Mesenchymal stem cell (in vitro differentiated cells and primary cell): ENCODE results near the gene RNF223.

Experiments
- DNase-seq: peaks from one replicate; pipeline ENCODE4 v3.0.0-alpha.2; 2013
- H2AFZ ChIP-seq: one replicate; pipeline ENCODE4 v1.6.1; 2013; ENCODE audit warnings: low read depth, mild to moderate bottlenecking, control low read depth, inconsistent platforms, low read length, moderate library complexity
- H2AK5ac ChIP-seq: 2 replicates; pipeline ENCODE4 v1.6.1; 2013; ENCODE audit warnings: low read length, moderate library complexity, mild to moderate bottlenecking, inconsistent platforms; ENCODE audit not compliant: severe bottlenecking
- H2BK120ac ChIP-seq: one replicate; pipeline ENCODE4 v1.6.1; 2013; ENCODE audit warnings: low read depth, mild to moderate bottlenecking, inconsistent platforms, low read length, moderate library complexity
- H2BK12ac ChIP-seq, 2 experiments: one replicate each; pipeline ENCODE4 v1.6.1; 2013; ENCODE audit warnings: inconsistent platforms in 2 of 2, low read length in 2 of 2, mild to moderate bottlenecking in 2 of 2, moderate library complexity in 2 of 2, control low read depth in 1 of 2
- H2BK15ac ChIP-seq: one replicate; pipeline ENCODE4 v1.6.1; 2013; ENCODE audit warnings: mild to moderate bottlenecking, low read depth, inconsistent platforms; ENCODE audit not compliant: poor library complexity, severe bottlenecking
- H2BK5ac ChIP-seq: 2 replicates; pipeline ENCODE4 v1.6.1; 2013; ENCODE audit warnings: low read depth, mild to moderate bottlenecking, low read length, control low read depth, inconsistent platforms; ENCODE audit not compliant: poor library complexity, severe bottlenecking
- H3K14ac ChIP-seq, 2 experiments: one replicate each; pipeline ENCODE4 v1.6.1; 2013; ENCODE audit warnings: inconsistent platforms in 2 of 2, low read length in 2 of 2, control low read depth in 1 of 2, mild to moderate bottlenecking in 1 of 2, moderate library complexity in 1 of 2
- H3K18ac ChIP-seq, 2 experiments: one replicate each; pipeline ENCODE4 v1.6.1; 2013; ENCODE audit warnings: inconsistent platforms in 2 of 2, low read length in 2 of 2, control low read depth in 1 of 2, low read depth in 1 of 2, mild to moderate bottlenecking in 1 of 2
- H3K23ac ChIP-seq, 2 experiments: one replicate each; pipeline ENCODE4 v1.6.1; 2013; ENCODE audit warnings: inconsistent platforms in 2 of 2, low read length in 2 of 2, mild to moderate bottlenecking in 2 of 2, moderate library complexity in 2 of 2, control low read depth in 1 of 2
- H3K27ac ChIP-seq: 2 replicates; pipeline ENCODE4 v1.5.1; 2013; ENCODE audit warnings: mild to moderate bottlenecking, moderate library complexity, low read length, control low read depth, inconsistent platforms; ENCODE audit not compliant: poor library complexity, severe bottlenecking
- H3K27me3 ChIP-seq, 2 experiments: 2 replicates each; pipeline versions ENCODE4 v1.6.1 to v1.7.0; 2013; ENCODE audit warnings: low read length in 2 of 2, mild to moderate bottlenecking in 2 of 2, moderate library complexity in 2 of 2, control low read depth in 1 of 2, inconsistent platforms in 1 of 2; ENCODE audit not compliant: control insufficient read depth in 1 of 2, insufficient read depth in 1 of 2
- H3K36me3 ChIP-seq, 2 experiments: 2 replicates each; pipeline versions ENCODE4 v1.6.1 to v1.7.0; 2013; ENCODE audit warnings: low read length in 2 of 2, control low read depth in 1 of 2, inconsistent platforms in 1 of 2, low read depth in 1 of 2, mild to moderate bottlenecking in 1 of 2; ENCODE audit not compliant: insufficient read depth in 2 of 2, control insufficient read depth in 1 of 2
- H3K4ac ChIP-seq, 2 experiments: one replicate each; pipeline ENCODE4 v1.6.1; 2013; ENCODE audit warnings: inconsistent platforms in 2 of 2, low read length in 2 of 2, mild to moderate bottlenecking in 2 of 2, moderate library complexity in 2 of 2, control low read depth in 1 of 2, low read depth in 1 of 2
- H3K4me1 ChIP-seq: 2 replicates; pipeline ENCODE4 v1.6.1; 2013; ENCODE audit warnings: low read depth, low read length, control low read depth; ENCODE audit not compliant: control insufficient read depth, insufficient read depth
- H3K4me2 ChIP-seq: 2 replicates; pipeline ENCODE4 v1.6.1; 2013; ENCODE audit warnings: low read length, mild to moderate bottlenecking, inconsistent platforms; ENCODE audit not compliant: poor library complexity, severe bottlenecking
- H3K4me3 ChIP-seq, 2 experiments: 2 replicates each; pipeline versions ENCODE4 v1.5.1 to v1.7.0; 2013; ENCODE audit warnings: low read length in 2 of 2, mild to moderate bottlenecking in 2 of 2, control low read depth in 1 of 2, low read depth in 1 of 2; ENCODE audit not compliant: insufficient read depth in 1 of 2
- H3K79me1 ChIP-seq: replicated peaks from 2 replicates; pipeline ENCODE4 v1.6.1; 2013; ENCODE audit warnings: mild to moderate bottlenecking, control low read depth, low read length, inconsistent platforms; ENCODE audit not compliant: poor library complexity, severe bottlenecking
- H3K9ac ChIP-seq: 2 replicates; pipeline ENCODE4 v1.7.0; 2013; ENCODE audit warnings: mild to moderate bottlenecking, low read length, moderate library complexity
- H3K9me3 ChIP-seq: 2 replicates; pipeline ENCODE4 v1.7.0; 2013; ENCODE audit warnings: mild to moderate bottlenecking, low read length; ENCODE audit not compliant: control insufficient read depth
- H4K8ac ChIP-seq: one replicate; pipeline ENCODE4 v1.6.1; 2013; ENCODE audit warnings: inconsistent platforms, mild to moderate bottlenecking, low read length, moderate library complexity
- H4K91ac ChIP-seq: one replicate; pipeline ENCODE4 v1.6.1; 2013; ENCODE audit warnings: mild to moderate bottlenecking, low read length, inconsistent platforms
- WGBS: methylation state at CpG from one replicate; pipeline ENCODE4 v1.1.7; 2013; ENCODE audit warnings: mixed read lengths; 5-methylcytosine and 5-hydroxymethylcytosine counted together

RNF223 gene

DNA sequence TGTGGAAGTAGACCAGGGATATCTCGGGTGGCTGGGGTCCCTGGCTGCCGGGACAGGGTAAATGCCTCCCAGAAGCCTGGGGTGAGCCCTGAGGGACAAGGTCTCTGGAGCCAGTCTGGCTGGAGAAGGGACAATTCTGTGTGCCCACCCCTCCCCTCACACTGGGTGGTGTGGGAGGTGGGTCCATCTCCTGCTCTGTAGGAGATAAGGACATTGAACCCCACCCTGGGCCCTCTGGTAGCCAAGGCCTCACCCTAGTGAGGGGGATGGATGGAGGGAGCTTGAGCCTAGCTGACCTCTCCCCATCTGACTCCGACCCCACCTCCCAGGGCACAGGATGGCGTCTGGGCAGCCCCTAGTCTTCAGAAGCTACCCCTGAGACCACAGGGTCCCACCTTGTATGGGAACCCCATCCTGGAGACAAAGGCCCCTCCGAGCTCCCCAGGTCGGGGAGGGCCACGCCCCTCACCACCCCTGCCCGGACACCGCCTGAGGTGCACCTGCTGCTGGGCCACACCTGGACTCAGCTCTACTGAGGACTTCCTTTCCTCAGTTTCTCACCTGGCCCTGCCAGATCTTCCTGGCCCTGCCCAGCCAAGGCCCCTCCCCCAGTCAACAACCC, 49.8 kb downstream of the RNF223 start:
- peaks cover 0 to 70% of the 10 kb centered on the region in 2 experiments for H3K36me3 ChIP-seq
- H3K18ac ChIP-seq = no peak overlapping the region
- H3K9me3 ChIP-seq = no peaks in the 10 kb centered on the region
- no peak overlapping the region for H3K4me3 ChIP-seq
- no peak overlapping the region for H3K14ac ChIP-seq
- peak overlapping the region; percentile 99 for H2AK5ac ChIP-seq
- no peak overlapping the region for H2AFZ ChIP-seq
- DNase-seq = no peak
- H3K27ac ChIP-seq = peak overlapping the region; percentile 17
- no peak overlapping the region for H3K23ac ChIP-seq
- H3K4me2 ChIP-seq = peak overlapping the region; percentile 44
- no peak overlapping the region for H4K91ac ChIP-seq
- 94% methylated on average over 9 of the region's 9 CpGs for WGBS
- H3K9ac ChIP-seq = no peak overlapping the region
- H2BK12ac ChIP-seq = no peak overlapping the region
- peaks cover 72% of the 10 kb centered on the region for H3K4me1 ChIP-seq
- peaks cover 18% of the 10 kb centered on the region for H3K79me1 ChIP-seq
- peak overlapping the region; percentile 12 for H2BK5ac ChIP-seq
- H2BK120ac ChIP-seq = no peak overlapping the region
- H4K8ac ChIP-seq = no peak overlapping the region
- no peak overlapping the region for H2BK15ac ChIP-seq
- peaks cover 0 to 35% of the 10 kb centered on the region in 2 experiments for H3K27me3 ChIP-seq
- H3K4ac ChIP-seq = no peak overlapping the region

DNA sequence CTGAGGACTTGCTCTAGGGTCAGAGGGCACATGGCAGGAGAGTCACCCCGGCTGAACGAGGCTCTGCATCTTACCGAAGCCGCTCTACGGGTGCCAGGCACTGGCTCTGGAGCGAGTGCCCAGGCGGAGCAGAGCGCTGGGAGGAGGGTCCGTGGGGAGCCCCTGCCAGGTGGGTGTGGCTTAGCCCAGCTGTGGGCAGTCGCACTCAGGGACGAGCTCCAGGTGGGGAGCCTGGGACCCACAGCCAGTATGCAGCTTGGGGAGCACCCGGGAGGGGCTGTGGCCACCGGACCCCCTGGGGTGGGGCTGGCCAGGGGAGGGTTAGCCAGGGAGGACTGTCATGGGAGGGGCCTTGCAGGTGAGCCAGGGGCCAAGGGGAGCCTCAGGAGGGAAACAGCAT, 50.4 kb downstream of the RNF223 start:
- H3K4me1 ChIP-seq = peaks cover 76% of the 10 kb centered on the region
- no peak overlapping the region for H2AFZ ChIP-seq
- no peak overlapping the region for H3K4me2 ChIP-seq
- H2BK120ac ChIP-seq = no peak overlapping the region
- H2AK5ac ChIP-seq = peak overlapping the region; percentile 43
- H4K8ac ChIP-seq = no peak overlapping the region
- no peak overlapping the region for H3K23ac ChIP-seq
- H3K9me3 ChIP-seq = no peaks in the 10 kb centered on the region
- no peak overlapping the region for H2BK15ac ChIP-seq
- H3K9ac ChIP-seq = no peak overlapping the region
- no peak overlapping the region for H3K4me3 ChIP-seq
- peaks cover 0 to 35% of the 10 kb centered on the region in 2 experiments for H3K27me3 ChIP-seq
- no peak overlapping the region for H3K18ac ChIP-seq
- no peak for DNase-seq
- H3K79me1 ChIP-seq = peaks cover 18% of the 10 kb centered on the region
- H3K36me3 ChIP-seq = peaks cover 0 to 66% of the 10 kb centered on the region in 2 experiments
- no peak overlapping the region for H2BK12ac ChIP-seq
- H4K91ac ChIP-seq = no peak overlapping the region
- no peak overlapping the region for H3K27ac ChIP-seq
- WGBS = 85% methylated on average over 13 of the region's 13 CpGs
- peak overlapping the region; percentile 12 for H2BK5ac ChIP-seq
- no peak overlapping the region for H3K14ac ChIP-seq
- H3K4ac ChIP-seq = no peak overlapping the region

DNA sequence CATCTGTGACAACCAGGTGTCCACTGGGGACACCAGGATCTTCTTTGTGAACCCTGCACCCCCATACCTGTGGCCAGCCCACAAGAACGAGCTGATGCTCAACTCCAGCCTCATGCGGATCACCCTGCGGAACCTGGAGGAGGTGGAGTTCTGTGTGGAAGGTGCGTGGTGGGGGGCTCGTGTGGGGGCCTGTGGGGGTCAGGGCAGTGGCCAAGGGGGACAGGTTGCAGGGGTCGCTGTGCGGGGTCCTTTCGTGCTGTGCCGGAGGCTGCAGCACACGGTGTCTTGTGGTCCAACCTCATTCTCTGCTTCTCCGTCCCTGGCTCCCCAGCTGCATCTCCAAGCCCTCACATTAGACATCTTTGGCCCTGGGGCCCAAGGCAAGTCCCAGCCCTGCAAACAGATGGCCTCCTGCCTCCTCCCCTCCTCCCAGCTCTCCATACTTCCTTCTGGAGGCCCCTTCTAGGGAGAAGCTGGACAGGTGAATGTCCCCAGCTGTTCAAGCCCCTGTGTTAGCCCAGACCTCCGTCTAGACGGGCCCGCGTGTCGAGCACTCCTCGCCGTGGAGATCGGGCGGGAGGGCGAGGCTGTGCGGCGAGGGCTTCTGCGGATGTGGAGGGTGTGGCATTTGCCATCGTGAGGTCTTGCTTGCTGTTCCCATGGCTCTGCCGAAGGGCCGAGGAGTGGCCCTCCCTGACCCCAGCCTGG, 51.6 kb downstream of the RNF223 start:
- H2AK5ac ChIP-seq = peak overlapping the region; percentile 62
- H3K14ac ChIP-seq = no peak overlapping the region
- H2BK12ac ChIP-seq = peak overlapping the region in 1 of 2 experiments; percentile 1
- H2BK5ac ChIP-seq = no peak overlapping the region
- peak overlapping the region; percentile 31 for H4K91ac ChIP-seq
- no peak overlapping the region for H3K9ac ChIP-seq
- peaks cover 67% of the 10 kb centered on the region for H3K4me1 ChIP-seq
- H3K79me1 ChIP-seq = peaks cover 12% of the 10 kb centered on the region
- peak overlapping the region in 1 of 2 experiments; percentile 6 for H3K23ac ChIP-seq
- no peak overlapping the region for H3K27ac ChIP-seq
- no peak overlapping the region for H4K8ac ChIP-seq
- H3K9me3 ChIP-seq = no peaks in the 10 kb centered on the region
- peak overlapping the region; percentile 96 for H3K4me2 ChIP-seq
- no peak overlapping the region for H2BK120ac ChIP-seq
- DNase-seq = no peak
- peaks cover 0 to 31% of the 10 kb centered on the region in 2 experiments for H3K27me3 ChIP-seq
- no peak overlapping the region for H3K18ac ChIP-seq
- 84% methylated on average over 26 of the region's 27 CpGs for WGBS
- H3K36me3 ChIP-seq = peaks cover 0 to 57% of the 10 kb centered on the region in 2 experiments
- H3K4me3 ChIP-seq = no peak overlapping the region
- no peak overlapping the region for H3K4ac ChIP-seq
- H2BK15ac ChIP-seq = no peak overlapping the region
- H2AFZ ChIP-seq = no peak overlapping the region

- no peak overlapping the region for H3K14ac ChIP-seq
- H3K4me2 ChIP-seq = peak overlapping the region; percentile 96
- H3K79me1 ChIP-seq = peaks cover 11% of the 10 kb centered on the region
- peak overlapping the region in 1 of 2 experiments; percentile 70 for H2BK12ac ChIP-seq
- peak overlapping the region in 1 of 2 experiments; percentile 14 for H3K18ac ChIP-seq
- H3K27me3 ChIP-seq = peaks cover 0 to 31% of the 10 kb centered on the region in 2 experiments
- peak overlapping the region; percentile 87 for H2BK15ac ChIP-seq
- H3K9me3 ChIP-seq = no peaks in the 10 kb centered on the region
- H2AFZ ChIP-seq = no peak overlapping the region
- H4K8ac ChIP-seq = peak overlapping the region; percentile 45
- peak overlapping the region; percentile 86 for H2BK120ac ChIP-seq
- peak overlapping the region; percentile 78 for H2AK5ac ChIP-seq
- 99% methylated on average over 9 of the region's 10 CpGs for WGBS
- H2BK5ac ChIP-seq = no peak overlapping the region
- peaks cover 61% of the 10 kb centered on the region for H3K4me1 ChIP-seq
- H3K36me3 ChIP-seq = peaks cover 0 to 51% of the 10 kb centered on the region in 2 experiments
- H3K4ac ChIP-seq = no peak overlapping the region
- H3K23ac ChIP-seq = no peak overlapping the region
- H4K91ac ChIP-seq = peak overlapping the region; percentile 84
- DNase-seq = no peak
- no peak overlapping the region for H3K9ac ChIP-seq
- peak overlapping the region; percentile 98 for H3K27ac ChIP-seq
- H3K4me3 ChIP-seq = peak overlapping the region in 1 of 2 experiments; percentile 97
Measured at GRCh38 chr1:1021920-1022259, 52.2 kb downstream of the RNF223 start.
